Dermis microvascular lymphatic vessel endothelial cell (primary cell): Measurements from ENCODE around the gene FER. TPM values are rescaled to one million over a fixed set of nuclear protein-coding genes. Genes with fewer than 3 reads are reported as not detected.
"Not testable (repeated sequence)": the region's sequence is repeated elsewhere in the genome, so short reads cannot be mapped to it uniquely, and the experiment has no call there.

Experiments used
- DNase-seq, 2 donors: peaks; one replicate each; pipeline versions ENCODE4 v3.0.0 to v3.0.0-alpha.2; 2010; ENCODE audit warnings: low read depth in 2 of 2
- total RNA-seq: library from RNA; depleted of rRNA; stranded (reverse); fragments of >200 nt; gene quantifications from 2 replicates; pipeline ENCODE4 v1.2.1, GENCODE V29; 2014

The FER gene
- total RNA-seq, 1 donor from 2014 or later: 11.7 TPM

DNA sequence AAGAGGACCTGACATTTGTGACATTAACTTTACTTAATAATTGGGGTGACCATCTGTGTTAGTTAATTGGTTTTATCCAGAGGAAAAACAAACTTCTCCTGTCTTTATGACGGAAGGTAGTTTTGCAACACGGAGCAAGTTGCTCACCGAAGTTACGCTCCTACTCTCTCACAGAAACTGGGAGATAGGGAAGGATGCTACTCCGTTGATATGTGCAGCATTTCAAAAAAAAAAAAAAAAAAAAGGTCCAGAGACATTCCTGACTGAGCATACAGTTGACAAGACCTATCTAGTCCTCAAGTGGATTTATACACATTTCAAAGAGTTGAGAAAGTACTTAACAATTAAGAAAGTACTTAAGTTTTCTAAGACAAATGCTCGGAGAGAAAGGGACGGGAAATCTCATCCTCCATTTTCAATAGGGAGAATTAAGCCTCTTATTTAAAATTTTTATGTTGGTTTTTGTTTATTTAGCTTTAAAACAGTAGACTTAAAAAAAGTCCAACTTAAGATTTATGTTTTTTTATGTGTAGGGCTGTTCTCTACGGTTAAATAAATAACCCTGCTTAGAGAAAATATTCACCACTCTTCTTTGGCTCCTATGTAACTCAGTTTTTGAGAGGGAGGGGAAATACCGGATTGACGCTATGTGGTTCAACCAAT lies 455 bp upstream of the FER start:
- no peak for DNase-seq

DNA sequence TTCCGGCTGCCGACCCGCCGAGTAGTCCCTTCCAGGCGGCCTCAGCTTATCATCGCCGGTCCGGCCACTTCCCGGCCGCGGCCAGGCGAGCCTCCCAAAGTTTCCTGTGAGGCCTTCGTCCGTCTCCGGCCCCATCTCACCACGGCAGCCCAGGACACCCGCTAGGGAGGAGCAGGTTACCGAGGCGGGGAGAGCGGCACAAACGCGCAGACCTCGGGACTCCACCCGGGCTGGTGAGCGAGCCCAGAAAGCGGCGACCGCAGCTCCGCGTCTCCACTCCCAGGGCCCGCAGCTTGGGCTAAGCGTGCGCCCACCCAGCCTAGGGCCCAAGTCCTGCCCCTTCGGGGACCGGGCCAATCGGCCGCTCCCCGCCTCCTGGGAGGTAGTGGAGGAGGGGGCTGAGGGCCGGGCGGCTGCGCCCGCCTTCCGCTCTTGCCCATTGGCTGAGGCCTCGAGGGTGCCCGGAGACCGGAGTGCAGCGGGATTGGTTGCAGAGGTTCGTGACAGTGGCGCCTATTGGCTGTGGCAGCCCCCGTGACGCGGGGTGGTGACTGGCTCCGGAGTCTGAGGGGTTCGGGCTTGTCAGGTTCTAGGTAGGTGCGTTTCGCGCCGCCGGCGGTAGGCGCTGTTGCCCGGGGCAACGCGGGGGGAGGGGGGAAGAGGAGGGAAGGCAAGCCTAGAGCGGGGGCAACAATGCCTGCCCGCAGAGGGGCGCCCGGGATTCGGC lies 867 bp downstream of the FER start:
- DNase-seq: peak; percentile 97 to 100

DNA sequence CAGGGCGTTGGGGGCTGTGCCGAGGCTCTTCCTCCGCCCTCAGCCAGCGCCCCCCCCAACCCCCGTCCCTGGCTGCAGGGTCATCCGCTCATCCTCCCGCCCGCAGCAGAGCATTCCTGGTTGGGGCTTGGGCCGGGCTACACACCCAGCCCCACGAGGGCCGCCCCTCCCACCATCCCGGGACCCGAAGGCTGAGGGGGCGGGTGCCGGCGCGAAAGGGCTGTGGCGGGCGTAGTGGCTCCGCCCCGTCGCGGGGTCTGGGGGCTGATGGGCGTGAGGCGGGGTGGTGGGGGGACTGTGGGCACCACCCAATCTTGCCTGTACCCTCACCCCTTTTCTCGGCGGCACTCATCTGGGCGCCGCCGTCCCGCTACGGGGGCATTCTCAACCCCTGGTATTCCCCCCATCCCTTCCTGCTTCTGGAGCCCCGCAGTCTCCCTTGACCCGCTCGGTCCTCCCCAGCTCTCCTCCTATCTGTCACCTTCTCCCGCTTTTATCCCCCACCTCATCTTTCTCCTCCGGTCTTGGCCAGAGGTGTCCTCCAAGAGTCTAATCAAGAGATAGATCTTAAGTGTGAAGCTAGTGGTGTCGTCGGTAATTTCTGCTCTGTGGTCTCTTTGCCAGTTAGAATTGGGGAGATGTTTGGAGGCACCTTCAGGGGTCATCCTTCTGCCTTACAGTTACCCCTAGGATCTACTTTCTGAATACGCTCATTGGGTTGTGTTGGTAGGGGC lies 1.6 kb downstream of the FER start:
- no peak for DNase-seq

DNA sequence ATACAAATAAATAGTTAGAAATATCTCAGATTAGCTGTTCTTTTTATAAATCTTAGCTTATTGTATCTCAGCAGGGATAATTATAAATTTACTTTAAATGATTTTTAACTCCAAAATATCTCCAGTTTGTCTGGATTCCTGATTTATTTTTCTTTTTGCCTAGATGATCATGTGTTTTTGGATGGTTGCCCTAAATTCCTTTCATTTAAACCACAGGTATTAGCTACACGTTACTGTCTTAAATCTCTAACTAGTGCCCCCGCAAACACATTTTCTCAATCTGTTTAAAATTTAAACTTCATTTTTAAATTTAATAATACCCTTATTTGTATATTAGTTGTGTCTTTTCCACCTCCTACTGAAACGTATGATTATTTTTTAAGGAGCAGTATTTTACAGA lies 5.6 kb downstream of the FER start:
- no peak for DNase-seq

DNA sequence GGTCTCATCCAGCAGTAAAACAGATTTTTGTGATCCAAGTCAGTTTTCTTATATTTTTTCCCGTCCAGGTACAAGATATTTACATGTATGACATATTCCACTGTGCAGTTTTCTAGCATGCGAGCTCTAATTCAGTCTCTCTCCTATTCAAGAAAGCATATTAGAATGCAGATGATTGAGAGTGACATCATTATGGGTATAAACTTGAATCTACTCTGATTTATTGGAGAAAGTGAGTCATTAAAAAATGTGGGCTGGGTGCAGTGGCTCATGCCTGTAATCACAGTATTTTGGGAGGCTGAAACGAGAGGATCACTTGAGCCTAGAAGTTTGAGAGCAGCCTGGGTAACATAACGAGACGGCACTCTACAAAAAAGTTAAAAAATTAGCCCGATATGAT lies 6.2 kb downstream of the FER start:
- DNase-seq: no peak

DNA sequence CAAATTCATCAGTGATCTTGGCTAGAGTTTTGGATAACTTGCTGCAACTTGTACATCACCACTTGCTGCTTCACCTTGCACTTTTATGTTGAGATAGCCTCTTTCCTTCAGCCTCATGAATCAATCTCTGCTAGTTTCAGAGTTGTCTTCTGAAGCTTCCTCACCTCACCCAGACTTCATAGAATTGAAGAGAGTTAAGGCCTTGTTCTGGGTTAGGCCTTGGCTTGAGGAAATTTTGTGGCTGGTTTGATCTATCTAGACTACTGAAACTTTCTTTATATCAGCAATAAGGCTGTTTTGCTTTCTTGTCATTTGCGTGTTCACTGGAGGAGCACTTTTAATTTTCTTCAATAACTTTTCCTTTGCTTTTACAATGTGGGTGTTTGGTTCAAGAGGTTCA lies 12.8 kb downstream of the FER start:
- DNase-seq: no peak

DNA sequence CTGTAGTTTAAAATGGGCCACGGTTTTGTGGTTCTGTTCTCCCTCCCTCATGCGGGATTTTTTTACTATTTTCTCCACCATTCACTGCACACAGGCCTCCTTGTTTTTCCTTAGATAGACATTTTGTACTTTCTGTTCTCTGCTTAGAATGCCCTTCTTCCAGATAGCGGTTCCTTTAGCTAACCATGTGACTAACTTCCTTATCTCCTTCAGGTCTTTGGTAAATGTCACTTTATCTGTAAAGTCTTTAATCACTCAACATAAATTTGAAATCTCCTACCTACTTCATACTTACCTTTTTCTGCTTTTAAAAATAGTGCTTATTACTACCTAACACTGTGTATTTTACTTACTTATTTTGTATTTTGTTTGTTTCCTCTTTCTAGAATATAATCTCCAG lies 15.0 kb downstream of the FER start:
- no peak for DNase-seq

DNA sequence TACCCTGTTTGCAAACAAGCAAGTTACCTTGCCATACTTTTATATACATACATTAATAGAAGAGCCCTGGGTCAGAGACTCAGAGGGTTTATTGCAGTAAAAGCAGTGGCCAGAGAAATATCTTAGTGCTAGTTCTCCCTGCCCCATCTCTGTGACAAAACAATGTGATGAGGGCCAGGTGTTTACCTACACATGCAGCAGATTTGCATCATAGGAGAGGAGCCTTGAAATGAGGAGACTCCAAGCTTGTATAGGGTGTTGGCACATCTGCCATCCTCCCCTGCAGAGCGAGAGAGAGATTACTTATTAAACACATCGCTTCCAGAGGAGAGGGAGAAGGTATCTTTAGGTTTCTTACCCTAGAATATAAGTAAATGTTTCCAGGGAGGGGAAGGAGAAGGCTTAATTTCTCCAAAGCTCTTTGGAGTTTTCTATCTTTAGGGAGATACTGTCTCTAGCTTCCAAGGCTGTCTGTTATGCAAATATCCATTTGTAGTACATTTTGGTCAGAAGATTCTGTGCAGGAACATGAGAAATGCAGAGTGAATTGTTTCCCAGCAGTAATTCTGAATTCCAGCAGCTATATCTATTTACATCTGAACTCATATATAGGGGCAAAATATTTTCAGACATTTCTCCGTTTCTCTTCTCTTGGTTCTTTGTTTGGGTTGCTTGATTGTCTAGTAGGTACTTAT lies 15.7 kb downstream of the FER start:
- DNase-seq: no peak

DNA sequence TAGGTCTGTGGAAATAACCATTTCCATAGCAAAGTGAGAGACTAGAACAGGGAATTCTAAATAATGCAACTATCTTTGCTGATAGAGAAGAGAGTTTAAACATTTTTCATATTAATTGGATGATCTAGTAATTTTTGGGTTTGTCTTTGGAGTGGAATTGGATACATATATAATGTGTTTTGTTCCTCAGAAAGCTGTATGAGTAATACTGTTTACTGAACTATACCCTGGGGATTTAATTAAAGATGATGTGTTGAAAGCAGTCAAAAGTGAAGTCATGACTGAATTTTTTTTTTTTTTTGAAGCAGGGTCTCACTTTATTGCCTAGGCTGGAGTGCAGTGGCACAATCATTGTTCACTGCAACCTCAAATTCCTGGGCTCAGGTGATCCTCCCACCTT lies 17.9 kb downstream of the FER start:
- no peak for DNase-seq

DNA sequence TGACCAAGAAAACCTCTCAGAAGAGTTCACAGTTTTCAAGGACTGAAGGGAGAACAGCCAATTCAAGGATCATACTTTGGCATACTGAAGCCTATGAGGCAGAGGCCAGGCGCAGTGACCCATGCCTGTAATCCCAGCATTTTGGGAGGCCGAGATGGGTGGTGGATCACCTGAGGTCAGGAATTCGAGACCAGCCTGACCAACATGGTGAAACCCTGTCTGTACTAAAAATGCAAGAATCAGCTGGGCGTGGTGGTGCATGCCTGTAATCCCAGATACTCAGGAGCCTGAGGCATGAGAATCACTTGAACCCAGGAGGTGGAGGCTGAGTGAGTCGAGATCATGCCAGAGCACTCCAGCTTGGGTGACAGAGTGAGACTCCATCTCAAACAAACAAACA lies 19.2 kb downstream of the FER start:
- DNase-seq: not testable (repeated sequence)

DNA sequence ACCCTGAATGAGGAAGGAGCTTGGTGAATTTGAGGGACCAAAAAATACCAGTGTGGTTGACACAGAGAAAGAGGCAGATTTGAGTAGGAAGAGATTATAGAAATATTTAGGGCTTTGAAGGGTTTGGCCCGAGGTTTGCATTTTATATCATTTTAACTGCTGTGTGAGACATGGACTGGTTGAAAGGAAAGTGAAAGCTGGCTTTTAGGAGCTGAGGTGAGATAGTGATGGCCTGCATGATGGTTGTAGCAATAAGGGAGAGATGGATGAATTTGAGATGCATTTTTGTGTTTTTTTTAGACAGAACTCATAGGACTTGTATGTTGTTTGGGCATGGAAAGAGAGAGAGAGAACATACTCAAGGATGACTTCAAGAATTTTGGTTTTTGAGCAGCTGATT lies 21.7 kb downstream of the FER start:
- DNase-seq: no peak

DNA sequence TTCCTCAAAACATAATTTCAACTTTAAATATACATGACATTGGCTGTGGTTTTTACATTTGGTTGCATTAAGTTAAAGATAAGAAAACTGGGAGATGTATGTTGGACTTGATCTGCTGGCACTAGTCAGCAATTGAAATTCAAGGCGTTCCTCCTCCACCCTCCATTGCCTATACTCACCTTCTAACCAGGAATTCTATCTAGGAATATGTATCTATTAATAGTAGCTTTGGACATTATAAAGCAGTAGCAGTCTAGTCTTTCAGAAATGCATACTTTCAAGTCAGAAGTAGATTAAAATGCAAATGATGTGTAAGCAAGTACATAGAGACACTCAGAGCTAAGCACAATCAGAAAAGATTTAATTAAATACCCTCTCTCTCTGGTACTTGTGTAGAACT lies 24.9 kb downstream of the FER start:
- DNase-seq: no peak

DNA sequence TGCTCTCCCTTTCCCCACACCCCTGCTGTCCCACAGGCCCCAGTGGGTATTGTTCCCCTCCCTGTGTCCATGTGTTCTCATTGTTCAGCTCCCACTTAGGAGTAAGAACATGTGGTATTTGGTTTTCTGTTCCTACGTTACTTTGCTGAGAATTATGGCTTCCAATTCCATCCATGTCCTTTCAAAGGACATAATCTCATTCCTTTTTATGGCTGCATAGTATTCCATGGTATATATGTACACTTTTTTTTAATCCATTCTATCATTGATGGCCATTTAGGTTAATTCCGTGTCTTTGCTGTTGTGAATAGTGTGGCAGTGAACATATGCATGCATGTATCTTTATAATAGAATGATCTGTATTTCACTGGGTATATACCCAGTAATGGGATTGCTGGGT lies 25.6 kb downstream of the FER start:
- DNase-seq: no peak

DNA sequence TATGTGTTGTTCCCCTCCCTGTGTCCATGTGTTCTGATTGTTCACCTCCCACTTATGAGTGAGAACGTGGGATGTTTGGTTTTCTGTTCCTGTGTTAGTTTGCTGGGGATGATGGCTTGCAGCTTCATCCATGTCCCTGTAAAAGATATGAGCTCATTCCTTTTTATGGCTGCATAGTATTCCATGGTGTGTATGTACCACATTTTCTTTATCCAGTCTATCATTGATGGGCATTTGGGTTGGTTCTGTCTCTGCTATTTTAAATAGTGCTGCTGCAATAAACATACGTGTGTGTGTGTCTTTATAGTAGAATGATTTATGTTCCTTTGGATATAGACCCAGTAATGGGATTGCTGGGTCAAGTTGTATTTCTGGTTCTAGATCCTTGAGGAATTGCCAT lies 26.4 kb downstream of the FER start:
- DNase-seq: not testable (repeated sequence)

DNA sequence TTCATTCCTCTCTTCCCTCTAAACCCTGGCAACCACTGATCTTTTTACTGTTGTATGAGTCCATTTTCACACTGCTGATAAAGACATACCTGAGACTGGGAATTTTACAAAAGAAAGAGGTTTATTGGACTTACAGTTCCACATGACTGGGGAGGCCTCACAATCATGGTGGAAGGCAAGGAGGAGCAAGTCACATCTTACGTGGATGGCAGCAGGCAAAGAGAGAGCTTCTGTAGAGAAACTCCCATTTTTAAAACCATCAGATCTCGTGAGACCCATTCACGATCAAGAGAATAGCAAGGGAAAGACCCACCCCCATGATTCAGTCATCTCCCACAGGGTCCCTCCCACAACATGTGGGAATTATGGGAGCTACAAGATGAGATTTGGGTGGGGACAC lies 29.9 kb downstream of the FER start:
- not testable (repeated sequence) for DNase-seq

DNA sequence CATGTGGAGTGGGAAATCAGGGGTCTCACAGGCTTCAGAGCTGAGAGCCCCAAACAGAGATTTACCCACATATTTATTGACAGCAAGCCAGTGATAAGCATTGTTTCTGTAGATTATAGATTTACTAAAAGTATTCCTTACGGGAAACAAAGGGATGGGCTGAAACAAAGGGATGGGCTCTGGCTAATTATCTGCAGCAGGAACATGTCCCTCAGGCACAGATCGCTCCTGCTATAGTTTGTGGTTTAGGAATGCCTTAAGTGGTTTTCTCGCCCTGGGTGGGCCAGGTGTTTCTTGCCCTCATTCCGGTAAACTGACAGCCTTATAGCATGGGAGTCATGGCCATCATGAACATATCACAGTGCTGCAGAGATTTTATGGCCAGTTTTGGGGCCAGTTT lies 36.9 kb downstream of the FER start:
- not testable (repeated sequence) for DNase-seq

DNA sequence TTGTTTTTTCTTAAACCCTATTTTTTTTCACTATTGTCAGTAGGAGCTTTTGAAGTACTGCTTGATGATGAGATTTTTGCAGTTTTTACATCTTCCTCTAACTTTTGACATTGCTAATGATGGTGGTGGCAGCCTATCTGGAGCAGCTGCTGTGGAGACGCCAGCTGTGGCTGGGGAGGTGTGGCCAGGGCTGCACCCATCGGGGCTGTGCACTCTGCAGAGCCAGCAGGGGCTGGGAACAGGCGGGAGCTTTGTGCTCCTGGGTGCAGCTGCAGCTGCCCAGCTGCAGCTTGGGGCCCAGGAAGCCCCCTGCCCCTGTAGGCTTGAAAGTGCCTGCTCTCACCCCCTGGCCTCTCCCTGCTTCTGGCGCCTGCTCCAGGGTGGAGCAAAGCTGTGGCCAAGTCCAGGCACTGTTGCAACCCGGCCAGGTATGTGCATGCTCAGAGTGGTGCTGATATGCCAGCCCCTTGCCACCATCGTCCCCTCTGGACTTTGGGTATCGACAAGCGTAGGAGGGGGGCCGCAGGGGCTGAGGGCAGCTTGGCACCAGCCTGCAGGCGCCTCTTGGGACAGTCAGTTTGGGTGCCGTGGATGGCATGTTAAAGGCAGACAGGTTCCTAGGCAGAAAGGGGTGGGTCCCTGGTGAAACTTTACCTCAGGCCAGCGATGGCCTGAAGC lies 39.2 kb downstream of the FER start:
- DNase-seq: no peak

DNA sequence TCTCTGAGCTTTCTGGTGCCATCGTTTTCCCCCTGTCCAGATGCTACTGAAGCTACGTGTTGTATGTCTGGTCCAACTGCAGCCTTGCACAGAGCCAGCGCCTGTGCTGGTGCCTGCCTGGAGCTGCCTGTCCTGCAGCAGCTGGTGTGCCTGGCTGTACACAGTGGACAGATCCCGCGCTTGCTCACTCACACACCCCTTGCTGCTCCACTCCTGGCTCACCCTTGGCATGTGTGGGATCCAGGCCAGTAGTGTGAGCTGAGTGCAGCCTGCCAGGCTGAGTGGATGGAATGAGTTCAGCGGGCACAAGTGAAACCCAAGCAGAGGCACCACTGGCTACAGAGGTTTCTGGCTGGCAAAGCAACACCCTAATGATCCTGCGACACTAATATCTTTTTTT lies 40.4 kb downstream of the FER start:
- DNase-seq: no peak

DNA sequence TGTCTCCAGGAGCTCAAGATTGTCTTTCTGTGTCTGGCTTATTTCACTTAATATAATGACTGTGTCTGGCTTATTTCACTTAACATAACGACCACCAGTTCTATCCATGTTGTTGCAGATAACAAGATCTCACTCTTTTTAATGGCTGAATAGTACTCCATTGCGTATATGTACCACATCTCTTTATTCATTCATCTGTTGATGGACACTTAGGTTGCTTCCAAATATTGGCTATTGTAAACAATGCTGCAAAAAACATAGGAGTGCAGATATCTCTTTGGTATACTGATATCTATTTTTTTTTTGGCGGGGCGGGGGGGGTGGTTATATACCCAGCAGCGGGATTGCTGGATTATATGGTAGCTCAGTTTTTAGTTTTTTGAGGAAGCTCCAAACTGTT lies 45.5 kb downstream of the FER start:
- DNase-seq: no peak

DNA sequence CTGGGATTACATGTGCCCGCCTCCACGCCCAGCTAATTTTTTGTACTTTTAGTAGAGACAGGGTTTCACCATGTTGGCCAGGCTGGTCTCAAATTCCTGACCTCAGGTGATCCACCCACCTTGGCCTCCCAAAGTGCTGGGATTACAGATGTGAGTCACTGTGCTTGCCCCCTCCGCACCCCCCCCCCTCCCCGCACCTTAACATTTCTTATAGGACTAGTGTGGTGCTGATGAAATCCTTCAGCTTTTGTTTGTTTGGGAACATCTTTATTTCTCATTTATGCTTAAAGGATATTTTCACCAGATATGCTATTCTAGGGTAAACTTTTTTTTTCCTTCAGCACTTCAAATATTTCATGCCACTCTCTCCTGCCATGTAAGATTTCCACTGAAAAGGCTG lies 46.7 kb downstream of the FER start:
- DNase-seq: not testable (repeated sequence)

DNA sequence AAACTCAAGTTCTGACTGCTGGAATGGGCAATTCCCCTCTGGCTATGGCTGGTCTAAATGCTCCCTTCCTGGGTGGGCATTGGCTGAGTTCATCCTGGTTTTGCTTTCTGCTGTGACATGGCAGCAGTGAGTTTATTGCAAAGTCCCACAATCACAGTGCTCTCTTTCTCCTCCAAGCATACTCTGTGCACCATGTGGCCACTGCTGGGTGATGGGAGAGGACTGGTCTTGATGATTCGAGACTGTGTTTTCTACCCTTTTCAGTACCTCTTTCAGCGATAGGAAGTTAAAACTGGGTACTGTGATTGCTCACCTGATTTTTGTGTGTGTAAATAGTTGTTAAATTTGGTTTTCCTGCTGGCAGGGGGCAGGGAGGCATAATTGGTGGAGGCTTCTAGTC lies 49.7 kb downstream of the FER start:
- no peak for DNase-seq

DNA sequence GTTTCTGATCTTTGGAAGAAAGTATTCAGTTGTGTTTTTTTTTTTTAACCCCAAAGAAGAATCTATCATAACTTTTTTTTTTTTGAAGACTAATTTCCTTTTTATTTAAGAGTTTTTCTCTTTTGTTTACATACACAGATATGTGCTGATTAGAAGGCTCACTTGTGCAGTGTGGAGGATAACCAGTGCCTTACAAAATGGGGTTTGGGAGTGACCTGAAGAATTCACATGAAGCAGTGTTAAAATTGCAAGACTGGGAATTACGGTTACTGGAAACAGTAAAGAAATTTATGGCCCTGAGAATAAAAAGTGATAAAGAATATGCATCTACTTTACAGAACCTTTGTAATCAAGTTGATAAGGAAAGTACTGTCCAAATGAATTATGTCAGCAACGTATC lies 50.3 kb downstream of the FER start:
- no peak for DNase-seq
